HepG2 (cell line): ENCODE results near the gene FMO3. TPM values are rescaled to one million over a fixed set of nuclear protein-coding genes. Genes with fewer than 3 reads are reported as not detected.

Experiments used
- SSRP1 ChIP-seq: IDR thresholded peaks from 2 replicates; pipeline ENCODE4 v1.6.1; 2016; ENCODE audit warnings: control low read depth
- TAF1 ChIP-seq: sonication (generic); formaldehyde crosslinking; IDR thresholded peaks from 2 replicates; pipeline ENCODE4 v1.4.0; 2020; ENCODE audit warnings: missing genetic modification reagents
- ZFP37 ChIP-seq: sonication (generic); formaldehyde crosslinking; IDR thresholded peaks from 2 replicates; pipeline ENCODE4 v1.4.0; 2020; ENCODE audit warnings: missing genetic modification reagents, borderline replicate concordance
- ZNF839 ChIP-seq: sonication (generic); formaldehyde crosslinking; IDR thresholded peaks from 2 replicates; pipeline ENCODE4 v1.4.0; 2020; ENCODE audit warnings: missing genetic modification reagents, mild to moderate bottlenecking, borderline replicate concordance
- ZSCAN12 ChIP-seq: sonication (generic); formaldehyde crosslinking; IDR thresholded peaks from 2 replicates; pipeline ENCODE4 v1.9.0; 2021; ENCODE audit warnings: mild to moderate bottlenecking, missing genetic modification reagents
- polyA plus RNA-seq, 8 experiments: library from polyadenylated mRNA; depleted of rRNA in 3 of 8; stranded (reverse) in 7 of 8; unstranded in 1 of 8; fragments of >200 nt; fragmentation: Illumina TruSeq in 4 of 8; extraction: Trizol in 4 of 8; gene quantifications; 2 replicates each; pipeline versions ENCODE4 v1.2.1 to v1.2.3, GENCODE V29; 2011 to 2016; ENCODE audit warnings: low read depth in 4 of 8, missing spikeins in 1 of 8, mixed read lengths in 1 of 8; ENCODE audit not compliant: insufficient read depth in 1 of 8
- total RNA-seq, 5 experiments: library from RNA; depleted of rRNA; stranded (reverse); fragments of >200 nt; fragmentation: Illumina TruSeq; extraction: Trizol; gene quantifications; 2 replicates each; pipeline ENCODE4 v1.2.3, GENCODE V29; 2016; ENCODE audit warnings: low read depth in 1 of 5
- TF ChIP-seq, protein P1 (sequence below): sonication (generic); formaldehyde crosslinking; IDR thresholded peaks from 2 replicates; pipeline ENCODE4 v1.5.1; 2020; ENCODE audit warnings: mild to moderate bottlenecking, missing genetic modification reagents, borderline replicate concordance
- TF ChIP-seq, protein P2 (sequence below): sonication (generic); formaldehyde crosslinking; IDR thresholded peaks from 2 replicates; pipeline ENCODE4 v1.4.0; 2020; ENCODE audit warnings: mild to moderate bottlenecking, missing genetic modification reagents
- TF ChIP-seq, protein P3 (sequence below): sonication (generic); formaldehyde crosslinking; IDR thresholded peaks from 2 replicates; pipeline ENCODE4 v1.9.0; 2021; ENCODE audit warnings: missing genetic modification reagents, borderline replicate concordance

The FMO3 gene
- total and polyA plus RNA-seq, 2 of the 13 experiments (the other 11 are each of a cell fraction or from before 2014, with no cell fraction given) = not detected

DNA sequence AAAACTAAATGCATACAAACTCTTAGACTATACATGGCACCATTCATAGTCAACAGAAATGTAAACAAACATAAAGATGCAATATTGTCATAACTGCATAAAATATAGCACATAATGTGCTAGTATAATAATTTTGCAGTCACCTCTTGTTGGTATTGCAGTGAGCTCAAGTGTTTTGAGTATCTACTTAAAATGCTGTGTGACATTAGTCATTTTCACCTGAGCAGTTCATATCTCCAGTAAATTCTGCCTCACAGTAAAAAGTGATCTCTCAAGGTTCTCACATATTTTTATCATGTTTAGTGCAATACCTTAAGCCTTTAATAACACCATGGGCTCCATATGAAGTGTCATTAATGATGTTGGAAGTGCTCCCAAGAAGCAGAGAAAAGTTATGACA lies 64.8 kb downstream of the FMO3 start (continued):
- TF ChIP-seq, protein P1, sequence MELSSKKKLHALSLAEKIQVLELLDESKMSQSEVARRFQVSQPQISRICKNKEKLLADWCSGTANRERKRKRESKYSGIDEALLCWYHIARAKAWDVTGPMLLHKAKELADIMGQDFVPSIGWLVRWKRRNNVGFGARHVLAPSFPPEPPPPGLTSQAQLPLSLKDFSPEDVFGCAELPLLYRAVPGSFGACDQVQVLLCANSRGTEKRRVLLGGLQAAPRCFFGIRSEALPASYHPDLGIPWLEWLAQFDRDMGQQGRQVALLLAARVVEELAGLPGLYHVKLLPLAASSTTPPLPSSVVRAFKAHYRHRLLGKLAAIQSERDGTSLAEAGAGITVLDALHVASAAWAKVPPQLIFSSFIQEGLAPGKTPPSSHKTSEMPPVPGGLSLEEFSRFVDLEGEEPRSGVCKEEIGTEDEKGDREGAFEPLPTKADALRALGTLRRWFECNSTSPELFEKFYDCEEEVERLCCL = no peak
- TF ChIP-seq SSRP1 (CRISPR knock-in tag) (no peak), TAF1 (CRISPR knock-in tag) (no peak), ZFP37 (CRISPR knock-in tag) (no peak), ZNF839 (CRISPR knock-in tag) (no peak), ZSCAN12 (CRISPR knock-in tag) (no peak)
- TF ChIP-seq, protein P2, sequence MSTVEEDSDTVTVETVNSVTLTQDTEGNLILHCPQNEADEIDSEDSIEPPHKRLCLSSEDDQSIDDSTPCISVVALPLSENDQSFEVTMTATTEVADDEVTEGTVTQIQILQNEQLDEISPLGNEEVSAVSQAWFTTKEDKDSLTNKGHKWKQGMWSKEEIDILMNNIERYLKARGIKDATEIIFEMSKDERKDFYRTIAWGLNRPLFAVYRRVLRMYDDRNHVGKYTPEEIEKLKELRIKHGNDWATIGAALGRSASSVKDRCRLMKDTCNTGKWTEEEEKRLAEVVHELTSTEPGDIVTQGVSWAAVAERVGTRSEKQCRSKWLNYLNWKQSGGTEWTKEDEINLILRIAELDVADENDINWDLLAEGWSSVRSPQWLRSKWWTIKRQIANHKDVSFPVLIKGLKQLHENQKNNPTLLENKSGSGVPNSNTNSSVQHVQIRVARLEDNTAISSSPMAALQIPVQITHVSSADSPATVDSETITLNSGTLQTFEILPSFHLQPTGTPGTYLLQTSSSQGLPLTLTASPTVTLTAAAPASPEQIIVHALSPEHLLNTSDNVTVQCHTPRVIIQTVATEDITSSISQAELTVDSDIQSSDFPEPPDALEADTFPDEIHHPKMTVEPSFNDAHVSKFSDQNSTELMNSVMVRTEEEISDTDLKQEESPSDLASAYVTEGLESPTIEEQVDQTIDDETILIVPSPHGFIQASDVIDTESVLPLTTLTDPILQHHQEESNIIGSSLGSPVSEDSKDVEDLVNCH (CRISPR knock-in tag) = no peak
- TF ChIP-seq, protein P3, sequence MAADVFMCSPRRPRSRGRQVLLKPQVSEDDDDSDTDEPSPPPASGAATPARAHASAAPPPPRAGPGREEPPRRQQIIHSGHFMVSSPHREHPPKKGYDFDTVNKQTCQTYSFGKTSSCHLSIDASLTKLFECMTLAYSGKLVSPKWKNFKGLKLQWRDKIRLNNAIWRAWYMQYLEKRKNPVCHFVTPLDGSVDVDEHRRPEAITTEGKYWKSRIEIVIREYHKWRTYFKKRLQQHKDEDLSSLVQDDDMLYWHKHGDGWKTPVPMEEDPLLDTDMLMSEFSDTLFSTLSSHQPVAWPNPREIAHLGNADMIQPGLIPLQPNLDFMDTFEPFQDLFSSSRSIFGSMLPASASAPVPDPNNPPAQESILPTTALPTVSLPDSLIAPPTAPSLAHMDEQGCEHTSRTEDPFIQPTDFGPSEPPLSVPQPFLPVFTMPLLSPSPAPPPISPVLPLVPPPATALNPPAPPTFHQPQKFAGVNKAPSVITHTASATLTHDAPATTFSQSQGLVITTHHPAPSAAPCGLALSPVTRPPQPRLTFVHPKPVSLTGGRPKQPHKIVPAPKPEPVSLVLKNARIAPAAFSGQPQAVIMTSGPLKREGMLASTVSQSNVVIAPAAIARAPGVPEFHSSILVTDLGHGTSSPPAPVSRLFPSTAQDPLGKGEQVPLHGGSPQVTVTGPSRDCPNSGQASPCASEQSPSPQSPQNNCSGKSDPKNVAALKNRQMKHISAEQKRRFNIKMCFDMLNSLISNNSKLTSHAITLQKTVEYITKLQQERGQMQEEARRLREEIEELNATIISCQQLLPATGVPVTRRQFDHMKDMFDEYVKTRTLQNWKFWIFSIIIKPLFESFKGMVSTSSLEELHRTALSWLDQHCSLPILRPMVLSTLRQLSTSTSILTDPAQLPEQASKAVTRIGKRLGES (CRISPR knock-in tag) = no peak
- TF ChIP-seq, all 625 proteins: peak for 0
